Liver (tissue), 9 donors: Measurements from ENCODE around the gene HIPK2. TPM values are rescaled to one million over a fixed set of nuclear protein-coding genes. Genes with fewer than 3 reads are reported as not detected.

ENCODE experiments used
- DNase-seq: peaks from one replicate; pipeline ENCODE4 v3.0.0-alpha.2; 2017; ENCODE audit warnings: low spot score
- H3K27ac ChIP-seq, 2 donors: one replicate each; pipeline ENCODE4 v1.7.0; 2013; ENCODE audit warnings: inconsistent platforms in 2 of 2, low read length in 2 of 2, control low read depth in 1 of 2, low read depth in 1 of 2, mild to moderate bottlenecking in 1 of 2
- H3K27me3 ChIP-seq, 4 donors: one replicate each; pipeline versions ENCODE4 v1.6.1 to v1.7.0; 2013; ENCODE audit warnings: low read length in 3 of 4, inconsistent platforms in 1 of 4, mild to moderate bottlenecking in 1 of 4, moderate library complexity in 1 of 4; ENCODE audit not compliant: control insufficient read depth in 4 of 4, insufficient read depth in 4 of 4
- H3K36me3 ChIP-seq, 4 donors: one replicate each; pipeline versions ENCODE4 v1.6.1 to v1.7.0; 2013; ENCODE audit warnings: low read length in 3 of 4, mild to moderate bottlenecking in 3 of 4, low read depth in 1 of 4, moderate library complexity in 1 of 4; ENCODE audit not compliant: control insufficient read depth in 4 of 4, insufficient read depth in 3 of 4
- H3K4me1 ChIP-seq, 4 donors: one replicate each; pipeline versions ENCODE4 v1.6.1 to v1.7.0; 2013; ENCODE audit warnings: low read length in 3 of 4, mild to moderate bottlenecking in 3 of 4, moderate library complexity in 1 of 4; ENCODE audit not compliant: control insufficient read depth in 4 of 4, insufficient read depth in 4 of 4
- H3K4me3 ChIP-seq, 3 donors: one replicate each; pipeline versions ENCODE4 v1.6.1 to v1.7.0; 2013; ENCODE audit warnings: low read length in 3 of 3, control low read depth in 1 of 3, low read depth in 1 of 3, mild to moderate bottlenecking in 1 of 3
- H3K9ac ChIP-seq, 2 donors: one replicate each; pipeline ENCODE4 v1.7.0; 2013; ENCODE audit warnings: low read length in 2 of 2, mild to moderate bottlenecking in 2 of 2, moderate library complexity in 2 of 2, control low read depth in 1 of 2, low read depth in 1 of 2
- H3K9me3 ChIP-seq, 4 donors: one replicate each; pipeline versions ENCODE4 v1.6.1 to v1.7.0; 2013; ENCODE audit warnings: low read length in 3 of 4; ENCODE audit not compliant: control insufficient read depth in 4 of 4
- FOXA1 ChIP-seq: IDR thresholded peaks from 2 replicates; pipeline ENCODE4 v1.6.1; 2016; ENCODE audit warnings: antibody characterized with exemption
- HNF4A ChIP-seq, 2 donors: conservative IDR thresholded peaks; 2 replicates each; pipeline ENCODE4 v1.6.1; 2016; ENCODE audit warnings: antibody characterized with exemption in 2 of 2, mild to moderate bottlenecking in 2 of 2
- HNF4G ChIP-seq: IDR thresholded peaks from 2 replicates; pipeline ENCODE4 v1.6.1; 2016; ENCODE audit warnings: antibody characterized with exemption
- NR2F2 ChIP-seq: IDR thresholded peaks from 2 replicates; pipeline ENCODE4 v1.6.1; 2016; ENCODE audit warnings: antibody characterized with exemption
- RAD21 ChIP-seq, 2 donors: IDR thresholded peaks; 2 replicates each; pipeline ENCODE4 v1.6.1; 2016; ENCODE audit warnings: antibody characterized with exemption in 2 of 2, mild to moderate bottlenecking in 2 of 2
- SP1 ChIP-seq: IDR thresholded peaks from 2 replicates; pipeline ENCODE4 v1.6.1; 2018; ENCODE audit warnings: antibody characterized with exemption, mild to moderate bottlenecking
- YY1 ChIP-seq: IDR thresholded peaks from 2 replicates; pipeline ENCODE4 v1.6.1; 2016; ENCODE audit warnings: antibody characterized with exemption, mild to moderate bottlenecking
- WGBS: extraction: QIAGEN DNeasy Blood & Tissue Kit; methylation state at CpG from one replicate; pipeline ENCODE4 v1.1.7; 2013; 5-methylcytosine and 5-hydroxymethylcytosine counted together
- polyA plus RNA-seq, 2 donors: library from polyadenylated mRNA; stranded (reverse) in 1 of 2; unstranded in 1 of 2; fragments of 200-250 nt in 1 of 2; fragments of >200 nt in 1 of 2; fragmentation: Nextera tagmentation in 1 of 2; extraction: Ambion mirVana in 1 of 2; gene quantifications; one replicate each; pipeline versions ENCODE4 v1.2.1 to v1.2.3, GENCODE V29; 2013 to 2015
- total RNA-seq, 2 donors: library from RNA; depleted of rRNA; stranded (reverse); fragments of >200 nt; gene quantifications; one replicate each; pipeline ENCODE4 v1.2.3, GENCODE V29; 2014
- TF ChIP-seq, protein P1 (sequence below): fragments of 150-350 bp; IDR thresholded peaks from 2 replicates; pipeline ENCODE4 v1.5.1; 2017; ENCODE audit warnings: improper control_type of control experiment, low read depth, low read length; ENCODE audit not compliant: missing input control
- TF ChIP-seq, protein P2 (sequence below): IDR thresholded peaks from 2 replicates; pipeline ENCODE4 v1.6.1; 2016; ENCODE audit warnings: antibody characterized with exemption, mild to moderate bottlenecking
- donor health status: healthy.
- donor health status: healthy.
- donor health status: healthy.
- donor health status: healthy.
- donor health status: healthy.

The HIPK2 gene
- total RNA-seq (10 to 100 TPM; 13.1 to 48.8 TPM), polyA plus RNA-seq (10 to 100 TPM; 15.1 to 18.1 TPM)

DNA sequence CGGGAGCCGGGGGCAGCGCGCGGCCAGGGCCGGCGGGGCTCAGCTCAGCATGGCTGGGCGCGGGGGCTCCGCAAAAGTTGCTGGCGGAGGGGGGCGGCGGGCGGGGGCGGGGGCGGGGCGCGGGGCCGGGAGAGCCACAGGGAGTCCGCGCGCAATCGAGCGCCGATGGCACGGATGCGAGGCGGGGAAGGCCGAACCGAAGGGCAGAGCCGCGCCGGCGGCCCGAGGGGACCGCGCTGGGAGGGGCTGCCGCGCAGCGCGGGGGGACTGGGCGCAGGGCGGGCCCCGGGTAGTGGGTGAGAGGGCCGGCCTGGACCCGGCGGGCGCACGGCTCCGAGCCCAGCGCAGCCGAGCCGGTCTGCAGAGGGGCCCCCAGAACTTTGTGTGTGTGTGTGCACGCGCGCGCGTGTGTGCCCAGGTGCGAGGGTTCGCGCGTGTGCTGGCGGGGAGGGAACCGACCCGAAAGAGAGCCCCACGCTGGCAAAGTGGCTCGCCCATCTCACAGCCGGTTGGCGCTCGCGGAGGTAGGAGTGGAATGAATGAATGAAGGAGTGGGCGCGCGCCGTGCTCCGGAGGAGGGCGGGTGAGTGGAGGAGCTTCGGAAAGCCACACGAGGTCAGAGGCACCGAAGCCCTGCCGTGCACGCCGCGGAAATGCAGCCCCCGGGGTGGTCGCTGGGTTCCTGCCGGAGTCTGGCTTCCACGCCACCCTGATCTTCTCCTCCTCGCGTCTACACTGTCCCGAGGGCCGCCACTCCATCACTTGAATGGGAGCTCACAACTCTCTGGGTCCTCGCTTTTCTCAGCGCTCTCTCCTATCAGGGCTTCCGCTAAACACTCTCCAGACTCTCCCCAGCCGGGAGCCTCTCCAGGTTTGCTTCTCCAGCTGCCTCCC is at the start of gene HIPK2:
HIPK2 (minus strand) TSS at position 51 of the 894 bp plus-strand sequence. CDS start 375 bp downstream, outside the sequence.
- WGBS = 3% methylated on average over 96 of the region's 96 CpGs
- peak within 1 kb of the TSS; percentile 90 to 95 for H3K27ac ChIP-seq
- H3K4me3 ChIP-seq = peak within 1 kb of the TSS; percentile 80 to 93 (median 87)
- no peaks in the 10 kb centered on the region for H3K36me3 ChIP-seq
- H3K27me3 ChIP-seq = no peaks in the 10 kb centered on the region
- no peaks in the 10 kb centered on the region for H3K9me3 ChIP-seq
- H3K9ac ChIP-seq = peak within 1 kb of the TSS; percentile 88 to 97
- TF ChIP-seq RAD21 (IDR thresholded peaks at IDR 0.05) (peak in 1 of 2 donors; percentile 5), SP1 (no peak)
- H3K4me1 ChIP-seq = peaks cover 0 to 39% (median 27%) of the 10 kb centered on the region in 4 donors
- peak; percentile 75 for DNase-seq

DNA sequence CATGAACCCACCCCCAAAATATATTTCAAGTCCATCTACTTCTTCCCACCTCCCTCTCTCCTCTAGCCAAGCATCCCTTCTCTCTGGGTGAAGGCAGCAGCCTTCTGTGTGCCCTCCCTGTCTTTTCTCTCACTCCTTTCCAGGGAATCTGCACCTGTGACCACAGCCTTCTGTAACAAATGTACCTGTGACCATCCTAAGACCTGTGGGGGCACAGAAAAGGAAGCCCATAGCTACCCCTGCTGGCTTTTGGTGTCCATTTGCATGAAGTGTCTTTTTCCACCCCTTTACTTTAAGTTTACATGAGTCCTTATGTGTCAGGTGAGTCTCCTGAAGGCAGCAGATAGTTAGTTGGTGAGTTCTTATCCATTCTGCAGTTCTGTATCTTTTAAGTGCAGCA is 49.2 kb upstream of the HIPK2 start:
- H3K27ac ChIP-seq = no peak overlapping the region
- no peak overlapping the region for H3K9ac ChIP-seq
- no peak for DNase-seq
- H3K9me3 ChIP-seq = no peaks in the 10 kb centered on the region
- TF ChIP-seq, protein P1, sequence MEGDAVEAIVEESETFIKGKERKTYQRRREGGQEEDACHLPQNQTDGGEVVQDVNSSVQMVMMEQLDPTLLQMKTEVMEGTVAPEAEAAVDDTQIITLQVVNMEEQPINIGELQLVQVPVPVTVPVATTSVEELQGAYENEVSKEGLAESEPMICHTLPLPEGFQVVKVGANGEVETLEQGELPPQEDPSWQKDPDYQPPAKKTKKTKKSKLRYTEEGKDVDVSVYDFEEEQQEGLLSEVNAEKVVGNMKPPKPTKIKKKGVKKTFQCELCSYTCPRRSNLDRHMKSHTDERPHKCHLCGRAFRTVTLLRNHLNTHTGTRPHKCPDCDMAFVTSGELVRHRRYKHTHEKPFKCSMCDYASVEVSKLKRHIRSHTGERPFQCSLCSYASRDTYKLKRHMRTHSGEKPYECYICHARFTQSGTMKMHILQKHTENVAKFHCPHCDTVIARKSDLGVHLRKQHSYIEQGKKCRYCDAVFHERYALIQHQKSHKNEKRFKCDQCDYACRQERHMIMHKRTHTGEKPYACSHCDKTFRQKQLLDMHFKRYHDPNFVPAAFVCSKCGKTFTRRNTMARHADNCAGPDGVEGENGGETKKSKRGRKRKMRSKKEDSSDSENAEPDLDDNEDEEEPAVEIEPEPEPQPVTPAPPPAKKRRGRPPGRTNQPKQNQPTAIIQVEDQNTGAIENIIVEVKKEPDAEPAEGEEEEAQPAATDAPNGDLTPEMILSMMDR = no peak
- TF ChIP-seq HNF4G = no peak
- TF ChIP-seq RAD21 (IDR thresholded peaks at IDR 0.05) = peak; percentile 60 to 61
- peaks cover 0 to 2% (median 0%) of the 10 kb centered on the region in 4 donors for H3K4me1 ChIP-seq
- H3K27me3 ChIP-seq = no peaks in the 10 kb centered on the region
- no peak overlapping the region for H3K4me3 ChIP-seq
- H3K36me3 ChIP-seq = no peaks in the 10 kb centered on the region

DNA sequence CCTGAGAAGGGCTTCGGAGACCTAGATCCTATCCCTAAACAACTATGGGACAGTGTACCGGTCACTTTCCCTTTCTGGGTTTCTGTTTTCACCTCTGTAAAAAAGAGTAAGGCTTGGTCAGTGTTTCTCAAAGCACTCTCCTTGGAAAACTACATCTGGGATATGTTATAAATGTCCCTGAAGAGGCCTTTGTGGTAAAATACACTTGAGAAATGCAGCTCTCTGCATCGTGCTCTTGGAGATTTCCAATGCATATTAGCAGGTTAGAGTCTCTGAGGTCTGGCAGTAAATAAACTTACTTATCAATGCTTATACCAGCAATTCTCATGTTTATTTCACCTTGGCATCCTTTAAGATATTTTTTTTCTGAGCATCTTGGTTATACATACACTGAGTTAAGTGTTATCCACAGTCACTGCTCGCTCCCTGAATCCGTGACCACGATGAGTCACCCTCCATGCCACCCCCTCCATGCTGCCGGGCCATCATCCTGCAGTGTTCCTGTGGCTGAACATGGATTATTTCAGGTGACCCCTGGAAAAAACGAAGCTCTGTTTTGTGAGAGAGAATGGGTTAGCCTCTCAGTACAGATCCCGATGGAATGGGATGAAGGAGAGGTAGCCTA is 48.0 kb upstream of the HIPK2 start:
- Histone ChIP-seq H3K9ac (no peak overlapping the region), H3K4me1 (peaks cover 0 to 2% (median 0%) of the 10 kb centered on the region in 4 donors)
- 84% methylated on average over 9 of the region's 9 CpGs for WGBS

DNA sequence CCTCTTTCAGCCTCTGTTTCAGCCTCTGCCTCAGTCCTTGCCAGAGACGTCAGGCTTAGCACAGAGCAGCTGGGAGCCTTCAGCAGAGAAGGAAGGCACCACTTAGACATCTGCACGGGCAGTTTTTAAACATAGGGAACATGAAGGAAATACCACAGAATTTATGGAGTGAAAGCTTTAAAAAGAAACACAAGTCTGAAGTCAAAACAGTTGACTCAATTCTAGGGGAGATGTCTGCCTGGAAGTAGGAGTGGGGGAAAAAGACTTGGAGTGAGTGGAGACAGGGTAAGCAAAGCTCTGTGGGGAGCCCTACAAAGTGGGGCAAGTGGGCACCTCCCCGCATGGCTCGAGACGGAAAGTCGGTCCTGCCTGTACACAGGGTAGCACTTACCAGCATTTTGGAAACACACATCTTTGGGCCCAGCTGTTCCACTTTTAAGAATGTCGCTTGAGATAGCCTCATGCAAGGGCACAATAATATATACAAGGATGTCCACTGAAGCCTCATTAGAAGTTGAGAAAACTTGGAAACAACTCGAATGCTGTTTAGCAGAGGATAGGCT is 46.2 kb upstream of the HIPK2 start:
- 79% methylated on average over 8 of the region's 8 CpGs for WGBS
- H3K27ac ChIP-seq = no peak overlapping the region
- no peak for TF ChIP-seq HNF4A (conservative IDR thresholded peaks at IDR 0.05)
- no peak for TF ChIP-seq YY1
- no peak for TF ChIP-seq SP1
- no peak for TF ChIP-seq FOXA1
- TF ChIP-seq, protein P2, sequence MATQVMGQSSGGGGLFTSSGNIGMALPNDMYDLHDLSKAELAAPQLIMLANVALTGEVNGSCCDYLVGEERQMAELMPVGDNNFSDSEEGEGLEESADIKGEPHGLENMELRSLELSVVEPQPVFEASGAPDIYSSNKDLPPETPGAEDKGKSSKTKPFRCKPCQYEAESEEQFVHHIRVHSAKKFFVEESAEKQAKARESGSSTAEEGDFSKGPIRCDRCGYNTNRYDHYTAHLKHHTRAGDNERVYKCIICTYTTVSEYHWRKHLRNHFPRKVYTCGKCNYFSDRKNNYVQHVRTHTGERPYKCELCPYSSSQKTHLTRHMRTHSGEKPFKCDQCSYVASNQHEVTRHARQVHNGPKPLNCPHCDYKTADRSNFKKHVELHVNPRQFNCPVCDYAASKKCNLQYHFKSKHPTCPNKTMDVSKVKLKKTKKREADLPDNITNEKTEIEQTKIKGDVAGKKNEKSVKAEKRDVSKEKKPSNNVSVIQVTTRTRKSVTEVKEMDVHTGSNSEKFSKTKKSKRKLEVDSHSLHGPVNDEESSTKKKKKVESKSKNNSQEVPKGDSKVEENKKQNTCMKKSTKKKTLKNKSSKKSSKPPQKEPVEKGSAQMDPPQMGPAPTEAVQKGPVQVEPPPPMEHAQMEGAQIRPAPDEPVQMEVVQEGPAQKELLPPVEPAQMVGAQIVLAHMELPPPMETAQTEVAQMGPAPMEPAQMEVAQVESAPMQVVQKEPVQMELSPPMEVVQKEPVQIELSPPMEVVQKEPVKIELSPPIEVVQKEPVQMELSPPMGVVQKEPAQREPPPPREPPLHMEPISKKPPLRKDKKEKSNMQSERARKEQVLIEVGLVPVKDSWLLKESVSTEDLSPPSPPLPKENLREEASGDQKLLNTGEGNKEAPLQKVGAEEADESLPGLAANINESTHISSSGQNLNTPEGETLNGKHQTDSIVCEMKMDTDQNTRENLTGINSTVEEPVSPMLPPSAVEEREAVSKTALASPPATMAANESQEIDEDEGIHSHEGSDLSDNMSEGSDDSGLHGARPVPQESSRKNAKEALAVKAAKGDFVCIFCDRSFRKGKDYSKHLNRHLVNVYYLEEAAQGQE = no peak
- TF ChIP-seq, protein P1 = no peak
- no peak for TF ChIP-seq NR2F2

More for the DNA sequence above, 48.0 kb upstream of the HIPK2 start:
- Histone ChIP-seq H3K9me3 (no peaks in the 10 kb centered on the region), H3K27ac (no peak overlapping the region), H3K36me3 (no peaks in the 10 kb centered on the region), H3K27me3 (no peaks in the 10 kb centered on the region), H3K4me3 (no peak overlapping the region)
- no peak for TF ChIP-seq SP1
- DNase-seq = no peak

More for the DNA sequence above, 46.2 kb upstream of the HIPK2 start:
- no peak overlapping the region for H3K4me3 ChIP-seq
- no peak overlapping the region for H3K9ac ChIP-seq
- DNase-seq = no peak
- H3K27me3 ChIP-seq = no peaks in the 10 kb centered on the region
- H3K9me3 ChIP-seq = no peaks in the 10 kb centered on the region
- H3K36me3 ChIP-seq = no peaks in the 10 kb centered on the region
- H3K4me1 ChIP-seq = no peaks in the 10 kb centered on the region
